ENCODE data around the gene ENG.

Gene ENG

DNA sequence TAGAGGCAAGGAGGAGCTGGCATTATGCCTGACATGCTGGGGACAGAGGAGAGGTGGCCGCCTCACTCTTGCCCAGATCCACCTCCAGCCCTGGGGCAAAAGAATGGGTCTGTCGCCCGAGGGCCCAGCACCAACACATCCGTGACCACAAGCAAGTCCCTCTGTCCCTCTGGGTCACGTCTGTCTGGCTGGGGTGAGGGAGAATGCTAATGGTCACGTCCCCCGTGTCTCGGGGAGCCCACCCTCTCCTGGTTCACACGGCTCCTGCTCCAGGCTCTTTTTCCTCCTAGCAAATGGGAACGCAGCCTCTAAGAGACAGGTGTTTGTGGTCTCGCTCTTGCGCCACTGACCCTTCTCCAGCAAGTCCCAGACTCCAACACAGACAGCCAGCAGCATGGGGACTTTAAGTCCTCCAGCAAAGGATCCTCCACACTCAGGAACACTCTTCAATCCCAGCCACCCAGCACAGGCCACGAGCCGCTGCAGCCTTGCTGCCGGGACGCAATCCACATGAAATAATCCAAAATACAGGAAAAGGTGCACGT, 4.1 kb downstream of the ENG start:
- Histone ChIP-seq H3K9me2 (replicated peaks; ENCODE audit: low read depth, low read length) (no peaks in the 10 kb centered on the region), H3K9ac (ENCODE audit: low read depth, low read length, poor library complexity, severe bottlenecking) (no peak overlapping the region), H3F3A (ENCODE audit: low read depth) (no peaks in the 10 kb centered on the region), H3K27me3 (ENCODE audit: insufficient read depth, low read length, poor library complexity, severe bottlenecking) (no peaks in the 10 kb centered on the region), H3K4me3 (ENCODE audit: low read length, poor library complexity, severe bottlenecking) (no peak overlapping the region), H3K79me2 (ENCODE audit: insufficient read depth, low read length) (no peaks in the 10 kb centered on the region), H3K9me3 (ENCODE audit: insufficient read depth, low read depth, low read length) (no peaks in the 10 kb centered on the region; the same call in 1 of the 2 replicates), H3K4me2 (ENCODE audit: low read depth, low read length, poor library complexity, severe bottlenecking) (no peak overlapping the region), H3K36me3 (ENCODE audit: insufficient read depth, low read length) (no peaks in the 10 kb centered on the region), H2AFZ (ENCODE audit: low read length) (no peak overlapping the region), H4K20me1 (ENCODE audit: insufficient read depth, low read length, poor library complexity, severe bottlenecking) (no peaks in the 10 kb centered on the region), H3K4me1 (ENCODE audit: insufficient read depth, low read length, poor library complexity, severe bottlenecking) (peaks cover 5% of the 10 kb centered on the region)
- TF ChIP-seq EZH2phosphoT487 (IDR thresholded peaks at IDR 0.05; ENCODE audit: borderline replicate concordance) (no peak), CTCF (conservative IDR thresholded peaks at IDR 0.05; ENCODE audit: low read length) (no peak)

GRCh38 chr9:127848756-127849504, 5.5 kb downstream of the ENG start:
- Histone ChIP-seq H3K36me3 (ENCODE audit: insufficient read depth, low read length) (no peaks in the 10 kb centered on the region), H3F3A (ENCODE audit: low read depth) (no peaks in the 10 kb centered on the region), H3K9me3 (ENCODE audit: insufficient read depth, low read depth, low read length) (no peaks in the 10 kb centered on the region; the same call in 1 of the 2 replicates), H4K20me1 (ENCODE audit: insufficient read depth, low read length, poor library complexity, severe bottlenecking) (no peaks in the 10 kb centered on the region), H3K27me3 (ENCODE audit: insufficient read depth, low read length, poor library complexity, severe bottlenecking) (no peaks in the 10 kb centered on the region), H2AFZ (ENCODE audit: low read length) (no peak overlapping the region), H3K4me1 (ENCODE audit: insufficient read depth, low read length, poor library complexity, severe bottlenecking) (peaks cover 5% of the 10 kb centered on the region), H3K4me2 (ENCODE audit: low read depth, low read length, poor library complexity, severe bottlenecking) (no peak overlapping the region), H3K9me2 (replicated peaks; ENCODE audit: low read depth, low read length) (no peaks in the 10 kb centered on the region), H3K79me2 (ENCODE audit: insufficient read depth, low read length) (no peaks in the 10 kb centered on the region), H3K4me3 (ENCODE audit: low read length, poor library complexity, severe bottlenecking) (no peak overlapping the region), H3K9ac (ENCODE audit: low read depth, low read length, poor library complexity, severe bottlenecking) (no peak overlapping the region)
- no peak for TF ChIP-seq EZH2phosphoT487 (IDR thresholded peaks at IDR 0.05; ENCODE audit: borderline replicate concordance)
- TF ChIP-seq CTCF (conservative IDR thresholded peaks at IDR 0.05; ENCODE audit: low read length), result no peak

DNA sequence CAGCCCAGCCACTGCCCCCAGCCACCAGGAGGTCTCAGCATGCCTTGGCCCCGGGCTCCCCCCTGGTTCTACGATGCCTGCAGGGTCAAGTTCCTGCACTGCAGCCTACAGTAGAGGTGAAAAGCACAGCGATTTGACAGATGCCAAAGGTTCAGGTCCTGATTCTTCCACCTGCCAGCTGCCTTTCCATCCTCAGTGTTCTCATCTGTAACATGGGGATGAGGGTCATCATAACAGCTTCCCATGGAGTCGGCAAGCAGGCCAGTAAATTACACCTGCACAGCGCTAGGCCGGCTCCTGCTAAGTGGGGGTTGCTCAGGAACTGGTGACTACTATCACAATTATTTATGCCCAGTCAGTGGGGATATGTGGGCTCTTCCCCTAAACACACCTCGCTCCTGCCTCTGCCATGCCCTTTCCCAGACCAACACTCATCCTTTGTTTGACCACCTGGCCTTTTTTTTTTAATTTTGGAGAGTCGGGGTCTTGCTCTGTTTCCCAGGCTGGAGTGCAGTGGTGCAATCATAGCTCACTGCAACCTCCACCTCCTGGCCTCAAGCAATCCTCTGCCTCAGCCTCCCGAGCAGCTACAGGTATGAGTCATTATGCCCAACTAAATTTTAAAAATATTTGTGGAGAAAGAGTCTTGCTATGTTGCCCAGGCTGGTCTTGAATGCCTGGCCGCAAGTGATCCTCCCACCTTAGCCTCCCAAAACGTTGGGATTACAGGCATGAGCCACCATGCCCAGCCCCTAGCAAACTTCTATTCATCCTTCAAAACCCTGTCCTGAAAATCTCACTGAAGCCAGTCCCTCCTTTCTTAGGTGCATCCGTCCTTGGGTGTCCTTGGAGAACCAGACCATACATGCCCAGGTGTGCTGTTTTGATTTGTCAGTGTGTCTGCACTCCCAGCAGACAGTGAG, 6.4 kb downstream of the ENG start:
- TF ChIP-seq CTCF (conservative IDR thresholded peaks at IDR 0.05; ENCODE audit: low read length) (no peak), EZH2phosphoT487 (IDR thresholded peaks at IDR 0.05; ENCODE audit: borderline replicate concordance) (no peak)
- H3K4me3 ChIP-seq (ENCODE audit: low read length, poor library complexity, severe bottlenecking), result no peak overlapping the region
- no peaks in the 10 kb centered on the region for H3K36me3 ChIP-seq (ENCODE audit: insufficient read depth, low read length)
- H3K9ac ChIP-seq (ENCODE audit: low read depth, low read length, poor library complexity, severe bottlenecking), result no peak overlapping the region
- no peaks in the 10 kb centered on the region for H4K20me1 ChIP-seq (ENCODE audit: insufficient read depth, low read length, poor library complexity, severe bottlenecking)
- peaks cover 5% of the 10 kb centered on the region for H3K4me1 ChIP-seq (ENCODE audit: insufficient read depth, low read length, poor library complexity, severe bottlenecking)
- H3K79me2 ChIP-seq (ENCODE audit: insufficient read depth, low read length), result no peaks in the 10 kb centered on the region
- H3K9me2 ChIP-seq (replicated peaks; ENCODE audit: low read depth, low read length), result no peaks in the 10 kb centered on the region
- no peaks in the 10 kb centered on the region; the same call in 1 of the 2 replicates for H3K9me3 ChIP-seq (ENCODE audit: insufficient read depth, low read depth, low read length)
- no peak overlapping the region for H3K4me2 ChIP-seq (ENCODE audit: low read depth, low read length, poor library complexity, severe bottlenecking)
- no peaks in the 10 kb centered on the region for H3F3A ChIP-seq (ENCODE audit: low read depth)
- H2AFZ ChIP-seq (ENCODE audit: low read length), result no peak overlapping the region
- no peaks in the 10 kb centered on the region for H3K27me3 ChIP-seq (ENCODE audit: insufficient read depth, low read length, poor library complexity, severe bottlenecking)

Measured in Loucy (cell line).